Naive thymus-derived CD8-positive, alpha-beta T cell (primary cell): ENCODE results near the gene TMEM258. TPM values are rescaled to one million over a fixed set of nuclear protein-coding genes. Genes with fewer than 3 reads are reported as not detected.
A peak's percentile ranks its signal among the peaks of the same experiment; 100 is the strongest.

Experiments
- ATAC-seq, 2 donors: fragments of 150-1000 bp; cut with Tn5 transposase in 1 of 2; sonication (Bioruptor Pico), chemical (Tn5 transposase) in 1 of 2; 1 replicate in 1 of 2; 2 replicates in 1 of 2; pipeline ENCODE4 v1.10.0; 2021; ENCODE audit warnings: mild to moderate bottlenecking in 2 of 2, moderate library complexity in 2 of 2
- POLR2A ChIA-PET: fragments of 350-600 bp; sonication (Branson Sonifier 250); formaldehyde crosslinking; loops from one replicate; lab custom pipeline; 2021; ENCODE audit warnings: antibody characterized with exemption; lab: Charles Lee
- DNase-seq, 10 donors: peaks; one replicate each; pipeline versions ENCODE4 v3.0.0 to v3.0.0-alpha.2; 2020 to 2022
- H3K27ac Mint-ChIP-seq, 10 donors: one replicate each; pipeline ENCODE4 v1.8.0; 2020 to 2022; ENCODE audit warnings: mild to moderate bottlenecking in 10 of 10, mixed read lengths in 10 of 10, moderate library complexity in 4 of 10, inconsistent platforms in 1 of 10
- H3K27me3 Mint-ChIP-seq, 5 donors: one replicate each; pipeline ENCODE4 v1.8.0; 2021 to 2022; ENCODE audit warnings: mixed read lengths in 5 of 5
- H3K36me3 Mint-ChIP-seq, 3 donors: one replicate each; pipeline ENCODE4 v1.8.0; 2020 to 2022; ENCODE audit warnings: mixed read lengths in 3 of 3, mild to moderate bottlenecking in 2 of 3, inconsistent platforms in 1 of 3
- H3K4me1 Mint-ChIP-seq, 4 donors: one replicate each; pipeline ENCODE4 v1.8.0; 2021 to 2022; ENCODE audit warnings: mixed read lengths in 4 of 4
- H3K4me3 Mint-ChIP-seq, 10 donors: one replicate each; pipeline ENCODE4 v1.8.0; 2020 to 2022; ENCODE audit warnings: mild to moderate bottlenecking in 10 of 10, mixed read lengths in 10 of 10, moderate library complexity in 6 of 10, inconsistent platforms in 1 of 10
- H3K9me3 Mint-ChIP-seq, 9 donors: one replicate each; pipeline ENCODE4 v1.8.0; 2020 to 2022; ENCODE audit warnings: mixed read lengths in 9 of 9, mild to moderate bottlenecking in 3 of 9, inconsistent platforms in 1 of 9, moderate library complexity in 1 of 9
- polyA plus RNA-seq, 3 donors: library from polyadenylated mRNA; unstranded; fragments of 300-500 nt; fragmentation: Illumina TruSeq; gene quantifications; one replicate each; pipeline ENCODE4 v1.2.3, GENCODE V29; 2021
- total RNA-seq, 8 experiments: library from RNA in 2 of 8; stranded (reverse) in 2 of 8; gene quantifications; one replicate each; pipeline ENCODE4 v1.2.3 and lab custom pipeline; 2021 to 2026

TMEM258 gene
- total and polyA plus RNA-seq, 5 experiments from 2014 or later, result 84.4 to 256 (median 205) TPM

DNA sequence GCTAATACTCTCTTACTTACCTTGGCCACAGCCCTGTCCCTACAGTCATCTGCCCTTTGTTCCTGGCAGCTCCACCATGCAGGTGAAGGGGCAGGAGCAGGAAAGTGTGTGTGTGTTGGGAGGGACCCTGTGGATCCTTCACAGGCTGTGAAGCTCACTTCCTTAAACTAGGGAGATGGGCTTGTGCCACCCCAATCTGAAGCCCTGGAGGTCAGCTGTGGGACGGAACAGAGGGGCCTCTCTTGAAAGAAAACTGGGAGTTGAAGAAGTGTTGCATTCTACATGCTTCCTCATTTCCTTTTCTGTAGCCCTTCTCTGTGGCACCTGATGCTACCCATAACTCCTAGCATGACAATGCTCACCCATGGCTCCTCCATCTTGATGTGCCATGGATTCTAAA is 12.7 kb upstream of the TMEM258 start:
- peaks cover 0 to 2% (median 0%) of the 10 kb centered on the region in 3 donors for H3K36me3 Mint-ChIP-seq
- H3K4me1 Mint-ChIP-seq, result no peaks in the 10 kb centered on the region
- H3K27me3 Mint-ChIP-seq, result peaks cover 0 to 4% (median 0%) of the 10 kb centered on the region in 5 donors
- no peaks in the 10 kb centered on the region for H3K9me3 Mint-ChIP-seq
- H3K27ac Mint-ChIP-seq, result no peak overlapping the region
- ATAC-seq (no peak), DNase-seq (no peak)
- no peak overlapping the region for H3K4me3 Mint-ChIP-seq
- POLR2A ChIA-PET, result no interaction called here

- Mint-ChIP-seq H3K36me3 (peaks cover 0 to 2% (median 0%) of the 10 kb centered on the region in 3 donors), H3K4me3 (no peak overlapping the region), H3K27me3 (peaks cover 0 to 4% (median 0%) of the 10 kb centered on the region in 5 donors), H3K9me3 (no peaks in the 10 kb centered on the region), H3K4me1 (no peaks in the 10 kb centered on the region), H3K27ac (no peak overlapping the region)
- DNase-seq (no peak), ATAC-seq (no peak)
- POLR2A ChIA-PET, result no interaction called here
Measured at GRCh38 chr11:61803889-61804647, 11.7 kb upstream of the TMEM258 start.

- Mint-ChIP-seq H3K4me1 (no peaks in the 10 kb centered on the region), H3K27ac (peak overlapping the region in 1 of 10 donors; percentile 60), H3K9me3 (no peaks in the 10 kb centered on the region), H3K27me3 (no peaks in the 10 kb centered on the region), H3K36me3 (peaks cover 0 to 4% (median 0%) of the 10 kb centered on the region in 3 donors), H3K4me3 (no peak overlapping the region)
- ATAC-seq (no peak), DNase-seq (no peak)
- POLR2A ChIA-PET, result no interaction called here
Measured at GRCh38 chr11:61802605-61803004, 10.2 kb upstream of the TMEM258 start.

DNA sequence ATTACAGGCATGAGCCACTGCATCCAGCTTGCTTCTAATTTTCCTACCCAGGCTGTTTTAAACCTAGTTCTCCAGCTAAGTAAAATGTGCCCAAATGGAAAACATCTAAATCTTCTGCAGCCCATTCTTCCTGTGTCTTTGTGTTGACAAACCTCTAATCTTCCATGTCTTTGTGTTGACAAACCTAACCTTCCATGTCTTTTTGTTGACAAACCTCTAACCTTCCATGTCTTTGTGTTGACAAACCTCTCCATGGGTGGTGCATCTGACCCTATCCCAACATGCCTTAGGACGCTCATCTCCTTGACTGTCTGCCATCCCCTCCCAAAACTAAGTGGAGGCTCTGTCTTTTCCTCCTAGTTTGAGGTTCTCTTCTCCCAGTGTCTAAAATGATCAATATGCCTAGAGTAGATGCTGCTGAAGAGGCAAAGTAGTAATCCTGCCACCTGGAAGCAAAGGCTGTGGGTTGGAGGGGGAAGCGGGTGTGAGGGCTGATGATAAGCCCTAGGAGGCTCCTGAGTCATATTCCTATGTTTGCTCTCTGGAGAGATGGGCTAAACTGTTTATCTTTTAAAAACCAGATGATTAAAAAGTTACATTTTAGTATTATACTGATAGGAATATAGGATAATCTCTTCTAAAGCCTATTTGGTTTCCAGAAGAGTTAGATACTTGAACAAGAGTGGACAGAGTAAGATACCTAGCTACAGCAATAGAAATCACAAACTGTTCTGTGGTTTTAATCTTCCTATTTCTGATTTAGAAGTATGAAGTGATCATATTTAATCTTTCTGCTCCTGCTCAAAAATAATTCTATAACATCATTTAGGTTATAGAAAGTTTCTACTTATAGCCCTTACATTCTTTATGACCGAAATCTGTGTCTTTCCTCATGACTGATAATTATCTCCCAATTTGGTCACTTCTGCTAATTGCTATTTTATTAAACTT is 8.2 kb upstream of the TMEM258 start:
- H3K27ac Mint-ChIP-seq, result peak overlapping the region in 2 of 10 donors; percentile 47 to 60
- no peak for DNase-seq
- no peaks in the 10 kb centered on the region for H3K9me3 Mint-ChIP-seq
- ATAC-seq, result no peak
- H3K36me3 Mint-ChIP-seq, result peaks cover 0 to 16% (median 0%) of the 10 kb centered on the region in 3 donors
- H3K27me3 Mint-ChIP-seq, result no peaks in the 10 kb centered on the region
- H3K4me3 Mint-ChIP-seq, result no peak overlapping the region
- H3K4me1 Mint-ChIP-seq, result peaks cover 0 to 8% (median 3%) of the 10 kb centered on the region in 4 donors
- POLR2A ChIA-PET, result no interaction called here

DNA sequence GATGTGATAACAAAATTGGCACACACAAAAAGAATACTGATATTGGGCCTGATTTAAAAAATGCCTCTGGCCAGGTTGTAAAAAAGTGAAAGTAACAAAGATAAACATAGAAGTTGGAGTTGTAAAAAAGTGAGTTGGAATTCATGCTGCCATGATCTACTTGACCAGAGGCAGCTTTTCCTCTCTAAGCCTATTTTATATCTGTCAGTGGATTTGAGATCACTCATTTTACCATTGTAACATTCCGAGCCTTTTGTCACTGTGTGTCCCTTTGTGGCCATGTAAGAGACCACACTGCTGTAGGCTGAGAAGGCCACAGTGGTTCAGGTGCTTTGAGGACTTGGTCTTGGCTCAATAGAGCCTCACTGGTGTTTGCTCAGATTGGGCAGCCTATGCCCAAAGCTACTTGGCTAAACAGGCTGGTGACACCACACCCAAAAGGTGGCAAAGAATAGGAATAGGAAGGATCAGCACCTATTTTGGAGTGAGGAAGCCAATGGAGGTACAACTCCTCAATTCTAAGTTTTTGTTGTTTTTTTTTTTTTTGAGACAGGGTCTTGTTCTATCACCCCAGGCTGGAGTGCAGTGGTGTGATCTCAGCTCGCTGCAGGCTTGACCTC is 7.4 kb upstream of the TMEM258 start:
- H3K9me3 Mint-ChIP-seq, result no peaks in the 10 kb centered on the region
- DNase-seq, result no peak
- no peak overlapping the region for H3K4me3 Mint-ChIP-seq
- POLR2A ChIA-PET, result no interaction called here
- H3K27me3 Mint-ChIP-seq, result no peaks in the 10 kb centered on the region
- peak overlapping the region in 1 of 10 donors; percentile 38 for H3K27ac Mint-ChIP-seq
- H3K4me1 Mint-ChIP-seq, result peaks cover 0 to 11% (median 3%) of the 10 kb centered on the region in 4 donors
- ATAC-seq, result no peak
- peaks cover 0 to 19% (median 0%) of the 10 kb centered on the region in 3 donors for H3K36me3 Mint-ChIP-seq

- Mint-ChIP-seq H3K27ac (peak overlapping the region in 4 of 10 donors; percentile 5 to 41 (median 30)), H3K9me3 (no peaks in the 10 kb centered on the region), H3K27me3 (no peaks in the 10 kb centered on the region), H3K4me3 (no peak overlapping the region), H3K36me3 (peaks cover 0 to 17% (median 0%) of the 10 kb centered on the region in 3 donors), H3K4me1 (peaks cover 2 to 23% (median 8%) of the 10 kb centered on the region in 4 donors)
- no peak for ATAC-seq
- POLR2A ChIA-PET, result interaction anchor here (0.6 to 1.3 kb wide), 5 partner anchors 10 to 311 kb away, joined by 3 to 7 read pairs (median 3); partner anchors contain the start of genes FADS1 and FTH1
- peak in 9 of 10 donors; percentile 59 to 83 (median 69) for DNase-seq
Measured at GRCh38 chr11:61797263-61797944, 5.0 kb upstream of the TMEM258 start.

DNA sequence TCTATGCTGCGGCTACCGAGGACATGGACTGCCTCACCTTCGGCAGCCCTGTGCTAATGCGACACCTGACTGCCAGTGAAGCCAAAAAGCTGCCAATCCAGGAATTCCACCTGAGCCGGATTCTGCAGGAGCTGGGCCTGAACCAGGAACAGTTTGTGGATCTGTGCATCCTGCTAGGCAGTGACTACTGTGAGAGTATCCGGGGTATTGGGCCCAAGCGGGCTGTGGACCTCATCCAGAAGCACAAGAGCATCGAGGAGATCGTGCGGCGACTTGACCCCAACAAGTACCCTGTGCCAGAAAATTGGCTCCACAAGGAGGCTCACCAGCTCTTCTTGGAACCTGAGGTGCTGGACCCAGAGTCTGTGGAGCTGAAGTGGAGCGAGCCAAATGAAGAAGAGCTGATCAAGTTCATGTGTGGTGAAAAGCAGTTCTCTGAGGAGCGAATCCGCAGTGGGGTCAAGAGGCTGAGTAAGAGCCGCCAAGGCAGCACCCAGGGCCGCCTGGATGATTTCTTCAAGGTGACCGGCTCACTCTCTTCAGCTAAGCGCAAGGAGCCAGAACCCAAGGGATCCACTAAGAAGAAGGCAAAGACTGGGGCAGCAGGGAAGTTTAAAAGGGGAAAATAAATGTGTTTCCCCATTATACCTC is 3.6 kb upstream of the TMEM258 start:
- no peak for ATAC-seq

DNA sequence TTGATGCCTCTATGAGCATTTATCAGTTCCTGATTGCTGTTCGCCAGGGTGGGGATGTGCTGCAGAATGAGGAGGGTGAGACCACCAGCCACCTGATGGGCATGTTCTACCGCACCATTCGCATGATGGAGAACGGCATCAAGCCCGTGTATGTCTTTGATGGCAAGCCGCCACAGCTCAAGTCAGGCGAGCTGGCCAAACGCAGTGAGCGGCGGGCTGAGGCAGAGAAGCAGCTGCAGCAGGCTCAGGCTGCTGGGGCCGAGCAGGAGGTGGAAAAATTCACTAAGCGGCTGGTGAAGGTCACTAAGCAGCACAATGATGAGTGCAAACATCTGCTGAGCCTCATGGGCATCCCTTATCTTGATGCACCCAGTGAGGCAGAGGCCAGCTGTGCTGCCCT is 3.1 kb upstream of the TMEM258 start:
- Mint-ChIP-seq H3K27me3 (no peaks in the 10 kb centered on the region), H3K36me3 (peaks cover 0 to 17% (median 0%) of the 10 kb centered on the region in 3 donors), H3K4me3 (peak overlapping the region in 3 of 10 donors; percentile 7 to 53 (median 26)), H3K27ac (peak overlapping the region in 1 of 10 donors; percentile 17), H3K9me3 (no peaks in the 10 kb centered on the region), H3K4me1 (peaks cover 11 to 38% (median 20%) of the 10 kb centered on the region in 4 donors)
- POLR2A ChIA-PET, result interaction anchor here (1.1 kb wide), 1 partner anchor 153 kb away, joined by 3 read pairs; no protein-coding TSS in a partner anchor
- DNase-seq, result no peak
- no peak for ATAC-seq

More for the DNA sequence above, 3.6 kb upstream of the TMEM258 start:
- peaks cover 11 to 34% (median 19%) of the 10 kb centered on the region in 4 donors for H3K4me1 Mint-ChIP-seq
- peak overlapping the region in 3 of 10 donors; percentile 20 to 44 (median 24) for H3K27ac Mint-ChIP-seq
- POLR2A ChIA-PET, result interaction anchor here (0.5 kb wide), 1 partner anchor 735 kb away, joined by 3 read pairs; no protein-coding TSS in a partner anchor
- no peak for DNase-seq
- no peaks in the 10 kb centered on the region for H3K27me3 Mint-ChIP-seq
- H3K9me3 Mint-ChIP-seq, result no peaks in the 10 kb centered on the region
- H3K4me3 Mint-ChIP-seq, result no peak overlapping the region
- peaks cover 0 to 17% (median 0%) of the 10 kb centered on the region in 3 donors for H3K36me3 Mint-ChIP-seq

DNA sequence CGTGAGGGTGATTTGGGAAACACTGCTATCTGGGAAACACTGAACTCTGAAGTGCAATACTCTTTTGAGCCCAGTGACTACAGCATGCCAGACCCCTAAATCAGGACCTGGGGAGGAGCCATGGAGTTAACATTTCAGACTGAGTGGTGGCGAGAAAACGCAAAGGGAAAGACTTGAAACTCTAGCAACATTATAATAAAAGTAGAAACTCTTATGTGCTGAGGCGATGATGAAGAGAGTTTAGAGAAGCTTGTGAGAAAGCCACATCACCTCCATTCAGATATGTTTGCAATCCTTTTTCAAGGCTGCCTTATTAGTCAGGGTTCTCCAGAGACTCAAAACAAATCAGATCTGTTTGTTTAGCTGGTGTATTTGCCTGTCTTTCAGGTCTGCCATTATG is 2.2 kb upstream of the TMEM258 start:
- peaks cover 12 to 44% (median 28%) of the 10 kb centered on the region in 4 donors for H3K4me1 Mint-ChIP-seq

DNA sequence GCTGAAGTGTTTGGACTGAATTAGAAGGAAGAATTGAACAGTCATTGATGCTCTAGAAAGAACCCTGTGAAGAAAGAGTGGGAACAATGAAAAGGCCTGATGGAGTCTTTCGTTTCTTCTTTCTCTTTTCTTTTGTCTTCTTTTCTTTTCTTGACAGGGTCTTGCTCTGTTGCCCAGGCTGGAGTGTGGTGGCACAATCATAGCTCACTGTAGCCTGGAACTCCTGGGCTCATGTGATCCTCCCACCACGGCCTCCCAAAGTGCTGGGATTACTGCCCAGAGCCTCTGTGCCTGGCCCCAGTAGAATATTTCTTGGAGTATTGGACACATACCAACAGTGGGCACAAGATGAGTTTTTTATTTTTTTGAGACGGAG is 1.4 kb upstream of the TMEM258 start:
- Mint-ChIP-seq H3K4me1 (peaks cover 13 to 48% (median 31%) of the 10 kb centered on the region in 4 donors), H3K9me3 (no peaks in the 10 kb centered on the region), H3K36me3 (peaks cover 0 to 32% (median 7%) of the 10 kb centered on the region in 3 donors), H3K27me3 (no peaks in the 10 kb centered on the region), H3K27ac (peak overlapping the region in 6 of 10 donors; percentile 20 to 100 (median 88)), H3K4me3 (peak overlapping the region; percentile 15 to 96 (median 70))
- POLR2A ChIA-PET, result interaction anchor here (1.4 kb wide), 1 partner anchor 22 kb away, joined by 4 read pairs; no protein-coding TSS in a partner anchor
- no peak for ATAC-seq
- no peak for DNase-seq

More for the DNA sequence above, 2.2 kb upstream of the TMEM258 start:
- peaks cover 0 to 25% (median 6%) of the 10 kb centered on the region in 3 donors for H3K36me3 Mint-ChIP-seq
- DNase-seq, result no peak
- H3K9me3 Mint-ChIP-seq, result no peaks in the 10 kb centered on the region
- POLR2A ChIA-PET, result interaction anchor here (1.1 kb wide), 1 partner anchor 154 kb away, joined by 3 read pairs; no protein-coding TSS in a partner anchor
- no peaks in the 10 kb centered on the region for H3K27me3 Mint-ChIP-seq
- no peak overlapping the region for H3K27ac Mint-ChIP-seq
- ATAC-seq, result no peak
- peak overlapping the region in 1 of 10 donors; percentile 53 for H3K4me3 Mint-ChIP-seq
